ENCODE data around the gene HSH2D. TPM values are rescaled to one million over a fixed set of nuclear protein-coding genes. Genes with fewer than 3 reads are reported as not detected.

The HSH2D gene
- total and polyA plus RNA-seq, 9 of the 15 experiments (the other 6 are each of a cell fraction or from before 2014, with no cell fraction given), result 0.03 to 1.1 (median 0.35) TPM; not detected in 1

GRCh38 chr19:16207490-16208025, 64.1 kb downstream of the HSH2D start (continued):
- TF ChIP-seq SPI1 (IDR thresholded peaks at IDR 0.05; ENCODE audit: borderline replicate concordance, low read depth, low read length) (no peak), AFF4 (CRISPR knock-in tag; IDR thresholded peaks at IDR 0.05) (no peak), YBX1 (IDR thresholded peaks at IDR 0.05) (no peak), SMARCC2 (IDR thresholded peaks at IDR 0.05; ENCODE audit: low read depth) (no peak)

Small RNA genes within 50 kb of the gene (small RNA-seq; reads per million reads assigned to genes)
- gene RF00017, result not detected

Other genes with a start within 250 kb of the HSH2D start
Only the 7 nearest of the 9 such genes appear.
- gene OR10H4, start 194.7 kb upstream of the HSH2D start, total RNA-seq (2014; rRNA removed), result not detected in 2 replicates
- not detected in 2 replicates for gene OR10H4, start 194.7 kb upstream of the HSH2D start, total RNA-seq (2014; rRNA removed; fragmentation: Illumina TruSeq; extraction: Trizol)
- gene OR10H4, start 194.7 kb upstream of the HSH2D start, total RNA-seq (2015; rRNA removed; fragmentation: Illumina TruSeq; extraction: Trizol), result not detected in 2 replicates
- gene OR10H4, start 194.7 kb upstream of the HSH2D start, total RNA-seq (2021), result not detected in 2 replicates
- gene OR10H4, start 194.7 kb upstream of the HSH2D start, polyA plus RNA-seq (2011; rRNA removed), result not detected in 2 replicates
- gene OR10H4, start 194.7 kb upstream of the HSH2D start, polyA plus RNA-seq (2014; fragmentation: Illumina TruSeq; extraction: Trizol), result not detected in 2 replicates
- gene OR10H4, start 194.7 kb upstream of the HSH2D start, polyA plus RNA-seq (2014; fragmentation: Nextera tagmentation; extraction: Ambion mirVana), result not detected
- gene OR10H4, start 194.7 kb upstream of the HSH2D start, polyA plus RNA-seq (2014; rRNA removed), result not detected in 2 replicates
- 76.3 and 82.9 TPM in 2 replicates for gene TPM4, start 67.2 kb upstream of the HSH2D start, total RNA-seq (2014; rRNA removed)
- 81.8 and 91.3 TPM in 2 replicates for gene TPM4, start 67.2 kb upstream of the HSH2D start, total RNA-seq (2014; rRNA removed; fragmentation: Illumina TruSeq; extraction: Trizol)
- 106 and 111 TPM in 2 replicates for gene TPM4, start 67.2 kb upstream of the HSH2D start, total RNA-seq (2015; rRNA removed; fragmentation: Illumina TruSeq; extraction: Trizol)
- 61.2 and 63.6 TPM in 2 replicates for gene TPM4, start 67.2 kb upstream of the HSH2D start, total RNA-seq (2021)
- 104 and 126 TPM in 2 replicates for gene TPM4, start 67.2 kb upstream of the HSH2D start, polyA plus RNA-seq (2011; rRNA removed)
- gene TPM4, start 67.2 kb upstream of the HSH2D start, polyA plus RNA-seq (2014; fragmentation: Illumina TruSeq; extraction: Trizol), result 87.6 and 108 TPM in 2 replicates
- gene TPM4, start 67.2 kb upstream of the HSH2D start, polyA plus RNA-seq (2014; fragmentation: Nextera tagmentation; extraction: Ambion mirVana), result 10 to 100 TPM; 28.1 to 34.0 TPM
- 77.4 and 86.3 TPM in 2 replicates for gene TPM4, start 67.2 kb upstream of the HSH2D start, polyA plus RNA-seq (2014; rRNA removed)
- gene RAB8A, start 31.8 kb upstream of the HSH2D start, total RNA-seq (2014; rRNA removed), result 42.5 and 47.2 TPM in 2 replicates
- 60.2 and 66.7 TPM in 2 replicates for gene RAB8A, start 31.8 kb upstream of the HSH2D start, total RNA-seq (2014; rRNA removed; fragmentation: Illumina TruSeq; extraction: Trizol)
- gene RAB8A, start 31.8 kb upstream of the HSH2D start, total RNA-seq (2015; rRNA removed; fragmentation: Illumina TruSeq; extraction: Trizol), result 92.0 and 102 TPM in 2 replicates
- gene RAB8A, start 31.8 kb upstream of the HSH2D start, total RNA-seq (2021), result 71.9 and 82.7 TPM in 2 replicates
- gene RAB8A, start 31.8 kb upstream of the HSH2D start, polyA plus RNA-seq (2011; rRNA removed), result 45.4 and 66.9 TPM in 2 replicates
- gene RAB8A, start 31.8 kb upstream of the HSH2D start, polyA plus RNA-seq (2014; fragmentation: Illumina TruSeq; extraction: Trizol), result 53.2 and 55.4 TPM in 2 replicates
- gene RAB8A, start 31.8 kb upstream of the HSH2D start, polyA plus RNA-seq (2014; fragmentation: Nextera tagmentation; extraction: Ambion mirVana), result 10 to 100 TPM; 11.2 to 13.9 TPM
- 47.1 and 80.1 TPM in 2 replicates for gene RAB8A, start 31.8 kb upstream of the HSH2D start, polyA plus RNA-seq (2014; rRNA removed)
- gene CIB3, start 29.8 kb downstream of the HSH2D start, total RNA-seq (2014; rRNA removed), result not detected in 2 replicates
- not detected in 2 replicates for gene CIB3, start 29.8 kb downstream of the HSH2D start, total RNA-seq (2014; rRNA removed; fragmentation: Illumina TruSeq; extraction: Trizol)
- not detected in 2 replicates for gene CIB3, start 29.8 kb downstream of the HSH2D start, total RNA-seq (2015; rRNA removed; fragmentation: Illumina TruSeq; extraction: Trizol)
- gene CIB3, start 29.8 kb downstream of the HSH2D start, total RNA-seq (2021), result not detected in 2 replicates
- not detected in 2 replicates for gene CIB3, start 29.8 kb downstream of the HSH2D start, polyA plus RNA-seq (2011; rRNA removed)
- not detected in 2 replicates for gene CIB3, start 29.8 kb downstream of the HSH2D start, polyA plus RNA-seq (2014; fragmentation: Illumina TruSeq; extraction: Trizol)
- under 1 TPM in 1 of 2 experiments, not detected in 1; 0.08 TPM for gene CIB3, start 29.8 kb downstream of the HSH2D start, polyA plus RNA-seq (2014; fragmentation: Nextera tagmentation; extraction: Ambion mirVana)
- 0.13 TPM in 1 of 2 replicates, not detected in the other for gene CIB3, start 29.8 kb downstream of the HSH2D start, polyA plus RNA-seq (2014; rRNA removed)
- gene FAM32A, start 41.7 kb downstream of the HSH2D start, total RNA-seq (2014; rRNA removed), result 94.5 and 95.8 TPM in 2 replicates
- gene FAM32A, start 41.7 kb downstream of the HSH2D start, total RNA-seq (2014; rRNA removed; fragmentation: Illumina TruSeq; extraction: Trizol), result 54.5 and 57.2 TPM in 2 replicates
- gene FAM32A, start 41.7 kb downstream of the HSH2D start, total RNA-seq (2015; rRNA removed; fragmentation: Illumina TruSeq; extraction: Trizol), result 70.9 and 73.7 TPM in 2 replicates
- 44.9 and 45.9 TPM in 2 replicates for gene FAM32A, start 41.7 kb downstream of the HSH2D start, total RNA-seq (2021)
- 82.6 and 96.7 TPM in 2 replicates for gene FAM32A, start 41.7 kb downstream of the HSH2D start, polyA plus RNA-seq (2011; rRNA removed)
- gene FAM32A, start 41.7 kb downstream of the HSH2D start, polyA plus RNA-seq (2014; fragmentation: Illumina TruSeq; extraction: Trizol), result 76.2 and 77.8 TPM in 2 replicates
- 10 to 100 TPM; 30.7 to 43.0 TPM for gene FAM32A, start 41.7 kb downstream of the HSH2D start, polyA plus RNA-seq (2014; fragmentation: Nextera tagmentation; extraction: Ambion mirVana)
- 94.5 and 102 TPM in 2 replicates for gene FAM32A, start 41.7 kb downstream of the HSH2D start, polyA plus RNA-seq (2014; rRNA removed)
- gene AP1M1, start 54.2 kb downstream of the HSH2D start, total RNA-seq (2014; rRNA removed), result 48.0 and 53.8 TPM in 2 replicates
- 12.9 and 17.1 TPM in 2 replicates for gene AP1M1, start 54.2 kb downstream of the HSH2D start, total RNA-seq (2014; rRNA removed; fragmentation: Illumina TruSeq; extraction: Trizol)
- 28.1 and 28.6 TPM in 2 replicates for gene AP1M1, start 54.2 kb downstream of the HSH2D start, total RNA-seq (2015; rRNA removed; fragmentation: Illumina TruSeq; extraction: Trizol)
- gene AP1M1, start 54.2 kb downstream of the HSH2D start, total RNA-seq (2021), result 53.6 and 56.2 TPM in 2 replicates
- 29.1 and 42.9 TPM in 2 replicates for gene AP1M1, start 54.2 kb downstream of the HSH2D start, polyA plus RNA-seq (2011; rRNA removed)
- 35.4 and 44.5 TPM in 2 replicates for gene AP1M1, start 54.2 kb downstream of the HSH2D start, polyA plus RNA-seq (2014; fragmentation: Illumina TruSeq; extraction: Trizol)
- gene AP1M1, start 54.2 kb downstream of the HSH2D start, polyA plus RNA-seq (2014; fragmentation: Nextera tagmentation; extraction: Ambion mirVana), result 1 to 10 TPM in 1 of 2 experiments, under 1 TPM in 1; 0.87 to 3.0 TPM
- 34.8 and 39.4 TPM in 2 replicates for gene AP1M1, start 54.2 kb downstream of the HSH2D start, polyA plus RNA-seq (2014; rRNA removed)
- 0.20 TPM in 1 of 2 replicates, not detected in the other for gene KLF2, start 181.1 kb downstream of the HSH2D start, total RNA-seq (2014; rRNA removed)
- 0.07 TPM in 1 of 2 replicates, not detected in the other for gene KLF2, start 181.1 kb downstream of the HSH2D start, total RNA-seq (2014; rRNA removed; fragmentation: Illumina TruSeq; extraction: Trizol)
- gene KLF2, start 181.1 kb downstream of the HSH2D start, total RNA-seq (2015; rRNA removed; fragmentation: Illumina TruSeq; extraction: Trizol), result not detected in 2 replicates
- 0.71 and 1.3 TPM in 2 replicates for gene KLF2, start 181.1 kb downstream of the HSH2D start, total RNA-seq (2021)
- gene KLF2, start 181.1 kb downstream of the HSH2D start, polyA plus RNA-seq (2011; rRNA removed), result not detected in 2 replicates
- not detected in 2 replicates for gene KLF2, start 181.1 kb downstream of the HSH2D start, polyA plus RNA-seq (2014; fragmentation: Illumina TruSeq; extraction: Trizol)
- not detected for gene KLF2, start 181.1 kb downstream of the HSH2D start, polyA plus RNA-seq (2014; fragmentation: Nextera tagmentation; extraction: Ambion mirVana)
- gene KLF2, start 181.1 kb downstream of the HSH2D start, polyA plus RNA-seq (2014; rRNA removed), result 0.19 TPM in 1 of 2 replicates, not detected in the other

Measured in K562 (cell line).